HepG2 (cell line): ENCODE data around the gene DNAH9. TPM values are rescaled to one million over a fixed set of nuclear protein-coding genes. Genes with fewer than 3 reads are reported as not detected.

Experiments
- ATAC-seq: fragments of 200-7000 bp; cut with Tn5 transposase; 3 replicates; pipeline ENCODE4 v1.9.1; 2020; ENCODE audit warnings: mild to moderate bottlenecking, moderate library complexity
- BruUV-seq: library from RNA; stranded (reverse); fragments of 400-500 nt; replicated peaks from 2 replicates; lab custom pipeline; 2021; lab: Mats Ljungman, UMichigan
- CTCF ChIA-PET: fragments of 300-600 bp; formaldehyde crosslinking; extraction: SDS; loops from one replicate; lab custom pipeline; 2021; ENCODE audit warnings: low total read pairs, inconsistent platforms, low intra/inter-chr PET ratio; lab: Yijun Ruan, JAX
- POLR2A ChIA-PET: fragments of 350-600 bp; sonication (Branson Sonifier 250); formaldehyde crosslinking; loops from one replicate; lab custom pipeline; 2020; ENCODE audit warnings: antibody characterized with exemption, inconsistent platforms; lab: Yijun Ruan, JAX
- DNase-seq: peaks from one replicate; pipeline ENCODE4 v3.0.0-alpha.2; 2015; ENCODE audit warnings: low spot score
- FAIRE-seq: peaks from 3 replicates; lab custom pipeline; 2011; peaks lifted over from hg19 to GRCh38; lab: Jason Lieb, UNC
- H2AFZ ChIP-seq: one replicate; pipeline ENCODE4 v1.6.1; 2011; ENCODE audit warnings: low read length, inconsistent platforms
- H3K27ac ChIP-seq: fragments of 300-600 bp; 3 replicates; pipeline ENCODE4 v1.8.0; 2011; ENCODE audit warnings: mixed run types, mild to moderate bottlenecking, mixed read lengths, low read length, inconsistent platforms; ENCODE audit not compliant: insufficient read depth; ENCODE audit errors: extremely low read length
- H3K27me3 ChIP-seq, 2 experiments: fragments of 200-600 bp in 1 of 2; 2 replicates in 1 of 2; 3 replicates in 1 of 2; pipeline versions ENCODE4 v1.6.0 to v1.8.0; 2011; ENCODE audit warnings: low read length in 2 of 2, mild to moderate bottlenecking in 2 of 2, moderate library complexity in 2 of 2, inconsistent platforms in 1 of 2; ENCODE audit not compliant: insufficient read depth in 2 of 2, control insufficient read depth in 1 of 2
- H3K36me3 ChIP-seq, 2 experiments: fragments of 200-600 bp in 1 of 2; replicated peaks in 1 of 2; 2 replicates in 1 of 2; 3 replicates in 1 of 2; pipeline versions ENCODE4 v1.5.1 to v1.8.0; 2011; ENCODE audit warnings: low read length in 2 of 2, inconsistent platforms in 1 of 2; ENCODE audit not compliant: insufficient read depth in 2 of 2, control insufficient read depth in 1 of 2
- H3K4me1 ChIP-seq: 2 replicates; pipeline ENCODE4 v1.5.1; 2012; ENCODE audit warnings: low read length, inconsistent platforms; ENCODE audit not compliant: insufficient read depth
- H3K4me2 ChIP-seq: 2 replicates; pipeline ENCODE4 v1.6.0; 2011; ENCODE audit warnings: low read depth, low read length, inconsistent platforms
- H3K4me3 ChIP-seq, 3 experiments: fragments of 200-600 bp in 1 of 3; sonication (generic), shearing (Covaris generic) in 1 of 3; replicated peaks in 1 of 3; 2 replicates each; pipeline ENCODE4 v1.5.1; 2011 to 2016; ENCODE audit warnings: low read length in 3 of 3, inconsistent platforms in 2 of 3, low read depth in 2 of 3, mild to moderate bottlenecking in 2 of 3, control low read depth in 1 of 3, mixed read lengths in 1 of 3; ENCODE audit not compliant: insufficient read depth in 1 of 3
- H3K79me2 ChIP-seq: one replicate; pipeline ENCODE4 v1.6.1; 2011; ENCODE audit warnings: low read length, inconsistent platforms; ENCODE audit not compliant: insufficient read depth
- H3K9ac ChIP-seq: 2 replicates; pipeline ENCODE4 v1.6.0; 2011; ENCODE audit warnings: mild to moderate bottlenecking, low read depth, low read length, inconsistent platforms; ENCODE audit not compliant: insufficient read depth
- H3K9me3 ChIP-seq: 2 replicates; pipeline ENCODE4 v1.5.1; 2012; ENCODE audit warnings: mild to moderate bottlenecking, low read length
- H4K20me1 ChIP-seq: 2 replicates; pipeline ENCODE4 v1.6.0; 2011; ENCODE audit warnings: inconsistent platforms, mild to moderate bottlenecking, low read length, moderate library complexity; ENCODE audit not compliant: insufficient read depth
- FOXC1 ChIP-seq: sonication (generic); formaldehyde crosslinking; IDR thresholded peaks from 2 replicates; pipeline ENCODE4 v1.8.0; 2022; ENCODE audit warnings: mild to moderate bottlenecking, missing genetic modification reagents, borderline replicate concordance
- FOXK2 ChIP-seq: fragments of 450-650 bp; IDR thresholded peaks from 2 replicates; pipeline ENCODE4 v1.6.1; 2016
- HMGA1 ChIP-seq: sonication (generic); formaldehyde crosslinking; conservative IDR thresholded peaks from 2 replicates; pipeline ENCODE4 v1.4.0; 2020; ENCODE audit warnings: missing genetic modification reagents
- KMT2B ChIP-seq: IDR thresholded peaks from 2 replicates; pipeline ENCODE4 v1.6.1; 2016; ENCODE audit warnings: missing genetic modification reagents, missing compliant biosample characterization
- MYNN ChIP-seq: sonication (generic); formaldehyde crosslinking; IDR thresholded peaks from 2 replicates; pipeline ENCODE4 v1.4.0; 2020; ENCODE audit warnings: mild to moderate bottlenecking, low read depth, missing genetic modification reagents
- NFE2L1 ChIP-seq: sonication (generic); formaldehyde crosslinking; IDR thresholded peaks from 2 replicates; pipeline ENCODE4 v1.4.0; 2020; ENCODE audit warnings: missing genetic modification reagents, mild to moderate bottlenecking, borderline replicate concordance
- PAF1 ChIP-seq: IDR thresholded peaks from 2 replicates; pipeline ENCODE4 v1.6.1; 2016; ENCODE audit warnings: missing genetic modification reagents, missing compliant biosample characterization
- RAD21 ChIP-seq: fragments of 450-650 bp; formaldehyde crosslinking; IDR thresholded peaks from 2 replicates; pipeline ENCODE4 v1.5.0; 2020; ENCODE audit warnings: mild to moderate bottlenecking
- THAP11 ChIP-seq: IDR thresholded peaks from 2 replicates; pipeline ENCODE4 v1.6.1; 2016; ENCODE audit warnings: missing biosample characterization, missing genetic modification reagents
- ZNF343 ChIP-seq: sonication (generic); formaldehyde crosslinking; IDR thresholded peaks from 2 replicates; pipeline ENCODE4 v1.4.0; 2020; ENCODE audit warnings: mild to moderate bottlenecking, missing genetic modification reagents
- ZNF567 ChIP-seq: sonication (generic); formaldehyde crosslinking; IDR thresholded peaks from 2 replicates; pipeline ENCODE4 v1.8.1; 2023; ENCODE audit warnings: mild to moderate bottlenecking, missing genetic modification reagents, borderline replicate concordance
- whole genome bisulfite sequencing: methylation state at CpG from one replicate; pipeline ENCODE4 v1.1.6; 2017; ENCODE audit warnings: low lambda C conversion rate; 5-methylcytosine and 5-hydroxymethylcytosine counted together
- in situ Hi-C: cut with HindIII; loops from 2 replicates; pipeline ENCODE4 v1.10.0; 2017; ENCODE audit warnings: low pct_unique_long_range_greater_than_20kb; ENCODE audit not compliant: extremely low pct_ligation_motif_present
- intact Hi-C: fragments of 100-400 bp; cut with micrococcal nuclease; formaldehyde crosslinking; loops from one replicate; pipeline ENCODE4 v1.10.0; 2022; ENCODE audit not compliant: unreplicated experiment
- polyA plus RNA-seq, 8 experiments: library from polyadenylated mRNA; depleted of rRNA in 3 of 8; stranded (reverse) in 7 of 8; unstranded in 1 of 8; fragments of >200 nt; fragmentation: Illumina TruSeq in 4 of 8; extraction: Trizol in 4 of 8; gene quantifications; 2 replicates each; pipeline versions ENCODE4 v1.2.1 to v1.2.3, GENCODE V29; 2011 to 2016; ENCODE audit warnings: low read depth in 4 of 8, missing spikeins in 1 of 8, mixed read lengths in 1 of 8; ENCODE audit not compliant: insufficient read depth in 1 of 8
- total RNA-seq, 5 experiments: library from RNA; depleted of rRNA; stranded (reverse); fragments of >200 nt; fragmentation: Illumina TruSeq; extraction: Trizol; gene quantifications; 2 replicates each; pipeline ENCODE4 v1.2.3, GENCODE V29; 2016; ENCODE audit warnings: low read depth in 1 of 5
- TF ChIP-seq, protein P1 (sequence below): sonication (generic); formaldehyde crosslinking; IDR thresholded peaks from 2 replicates; pipeline ENCODE4 v1.9.0; 2022; ENCODE audit warnings: missing genetic modification reagents, mild to moderate bottlenecking, borderline replicate concordance
- TF ChIP-seq, protein P2 (sequence below): sonication (generic); formaldehyde crosslinking; IDR thresholded peaks from 2 replicates; pipeline ENCODE4 v1.4.0; 2020; ENCODE audit warnings: mild to moderate bottlenecking, missing genetic modification reagents

Gene DNAH9
- total and polyA plus RNA-seq, 2 of the 13 experiments (the other 11 are each of a cell fraction or from before 2014, with no cell fraction given), result not detected

DNA sequence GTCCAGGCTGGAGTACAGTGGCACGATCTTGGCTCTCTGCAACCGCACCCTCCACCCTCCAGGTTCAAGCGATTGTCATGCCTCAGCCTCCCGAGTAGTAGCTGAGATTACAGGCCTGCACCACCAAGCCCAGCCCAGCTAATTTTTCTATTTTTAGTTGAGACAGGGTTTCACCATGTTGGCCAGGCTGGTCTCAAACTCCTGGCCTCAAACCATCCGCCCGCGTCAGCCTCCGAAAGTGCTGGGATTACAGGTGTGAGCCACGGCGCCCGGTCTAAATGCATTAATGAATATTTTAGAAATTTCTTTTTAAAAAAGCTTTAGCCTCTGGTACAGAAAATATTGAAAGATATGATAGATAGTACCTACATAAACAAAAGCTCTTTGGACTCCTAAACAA lies 95.0 kb downstream of the DNAH9 start:
- no peaks in the 10 kb centered on the region for H3K36me3 ChIP-seq
- CTCF ChIA-PET, result no interaction called here
- WGBS, result 69% methylated on average over 11 of the region's 11 CpGs
- TF ChIP-seq THAP11, result no peak
- TF ChIP-seq NFE2L1 (CRISPR knock-in tag), result no peak
- TF ChIP-seq PAF1 (CRISPR knock-in tag), result no peak
- TF ChIP-seq ZNF343 (CRISPR knock-in tag), result no peak
- TF ChIP-seq RAD21 (CRISPR knock-in tag), result no peak
- no peak for TF ChIP-seq MYNN (CRISPR knock-in tag)
- TF ChIP-seq HMGA1 (CRISPR knock-in tag), result no peak
- no peak for TF ChIP-seq FOXK2
- TF ChIP-seq KMT2B (CRISPR knock-in tag), result no peak
- TF ChIP-seq, protein P1, sequence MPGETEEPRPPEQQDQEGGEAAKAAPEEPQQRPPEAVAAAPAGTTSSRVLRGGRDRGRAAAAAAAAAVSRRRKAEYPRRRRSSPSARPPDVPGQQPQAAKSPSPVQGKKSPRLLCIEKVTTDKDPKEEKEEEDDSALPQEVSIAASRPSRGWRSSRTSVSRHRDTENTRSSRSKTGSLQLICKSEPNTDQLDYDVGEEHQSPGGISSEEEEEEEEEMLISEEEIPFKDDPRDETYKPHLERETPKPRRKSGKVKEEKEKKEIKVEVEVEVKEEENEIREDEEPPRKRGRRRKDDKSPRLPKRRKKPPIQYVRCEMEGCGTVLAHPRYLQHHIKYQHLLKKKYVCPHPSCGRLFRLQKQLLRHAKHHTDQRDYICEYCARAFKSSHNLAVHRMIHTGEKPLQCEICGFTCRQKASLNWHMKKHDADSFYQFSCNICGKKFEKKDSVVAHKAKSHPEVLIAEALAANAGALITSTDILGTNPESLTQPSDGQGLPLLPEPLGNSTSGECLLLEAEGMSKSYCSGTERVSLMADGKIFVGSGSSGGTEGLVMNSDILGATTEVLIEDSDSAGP (CRISPR knock-in tag), result no peak
- TF ChIP-seq ZNF567 (CRISPR knock-in tag), result no peak
- TF ChIP-seq, protein P2, sequence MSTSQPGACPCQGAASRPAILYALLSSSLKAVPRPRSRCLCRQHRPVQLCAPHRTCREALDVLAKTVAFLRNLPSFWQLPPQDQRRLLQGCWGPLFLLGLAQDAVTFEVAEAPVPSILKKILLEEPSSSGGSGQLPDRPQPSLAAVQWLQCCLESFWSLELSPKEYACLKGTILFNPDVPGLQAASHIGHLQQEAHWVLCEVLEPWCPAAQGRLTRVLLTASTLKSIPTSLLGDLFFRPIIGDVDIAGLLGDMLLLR (CRISPR knock-in tag), result no peak
- no peak for TF ChIP-seq FOXC1 (CRISPR knock-in tag)
- no peaks in the 10 kb centered on the region for H3K9me3 ChIP-seq
- no peaks in the 10 kb centered on the region for H4K20me1 ChIP-seq
- FAIRE-seq (no peak), DNase-seq (no peak), ATAC-seq (no peak)
- H3K4me1 ChIP-seq, result no peaks in the 10 kb centered on the region
- peaks cover 0 to 2% of the 10 kb centered on the region in 2 experiments; a peak in 2 of 5 replicates for H3K27me3 ChIP-seq
- H3K79me2 ChIP-seq, result no peaks in the 10 kb centered on the region
- H3K4me2 ChIP-seq, result no peak overlapping the region
- in situ Hi-C loops, result no loop called here
- H3K27ac ChIP-seq, result no peak overlapping the region
- intact Hi-C loops, result no loop called here
- no peak overlapping the region for H2AFZ ChIP-seq
- BruUV-seq, result no TSS peak
- no peak overlapping the region for H3K4me3 ChIP-seq
- POLR2A ChIA-PET, result no interaction called here
- no peak overlapping the region for H3K9ac ChIP-seq
